ENCODE data around the gene GDF15.

GDF15 gene

GRCh38 chr19:18419195-18419698 lies 33.3 kb downstream of the GDF15 start, which contains the start of gene SSBP4:
SSBP4 (plus strand) TSS chr19:18419398; CDS start chr19:18419649, 251 bp downstream.
- peak; percentile 73 for DNase-seq (ENCODE audit: low read depth)

- no peak for DNase-seq (ENCODE audit: low read depth)
Observed at GRCh38 chr19:18419699-18420460, 33.9 kb downstream of the GDF15 start.

DNA sequence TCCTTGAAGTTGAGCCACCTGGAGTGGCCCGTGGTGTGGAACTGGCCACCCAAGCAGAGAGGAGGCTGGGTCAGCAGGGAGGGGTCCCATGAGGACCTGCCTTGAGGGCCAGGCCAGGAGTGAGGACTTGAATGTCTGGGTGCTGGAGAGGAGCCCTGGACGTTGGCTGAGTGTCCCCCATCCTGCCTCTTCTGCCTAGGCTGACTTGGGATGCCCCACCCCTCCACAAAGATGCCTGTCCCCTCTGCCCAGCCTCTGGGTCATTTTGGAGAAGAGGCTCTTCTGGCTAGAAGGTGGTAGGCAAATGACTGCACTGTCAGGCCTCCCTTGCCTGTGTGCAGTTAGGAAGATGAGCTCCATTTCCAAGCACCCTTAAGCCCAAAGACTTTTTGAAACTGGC lies 35.0 kb downstream of the GDF15 start:
- no peak for DNase-seq (ENCODE audit: low read depth)

GRCh38 chr19:18421371-18421959 lies 35.5 kb downstream of the GDF15 start:
- no peak for DNase-seq (ENCODE audit: low read depth)

DNA sequence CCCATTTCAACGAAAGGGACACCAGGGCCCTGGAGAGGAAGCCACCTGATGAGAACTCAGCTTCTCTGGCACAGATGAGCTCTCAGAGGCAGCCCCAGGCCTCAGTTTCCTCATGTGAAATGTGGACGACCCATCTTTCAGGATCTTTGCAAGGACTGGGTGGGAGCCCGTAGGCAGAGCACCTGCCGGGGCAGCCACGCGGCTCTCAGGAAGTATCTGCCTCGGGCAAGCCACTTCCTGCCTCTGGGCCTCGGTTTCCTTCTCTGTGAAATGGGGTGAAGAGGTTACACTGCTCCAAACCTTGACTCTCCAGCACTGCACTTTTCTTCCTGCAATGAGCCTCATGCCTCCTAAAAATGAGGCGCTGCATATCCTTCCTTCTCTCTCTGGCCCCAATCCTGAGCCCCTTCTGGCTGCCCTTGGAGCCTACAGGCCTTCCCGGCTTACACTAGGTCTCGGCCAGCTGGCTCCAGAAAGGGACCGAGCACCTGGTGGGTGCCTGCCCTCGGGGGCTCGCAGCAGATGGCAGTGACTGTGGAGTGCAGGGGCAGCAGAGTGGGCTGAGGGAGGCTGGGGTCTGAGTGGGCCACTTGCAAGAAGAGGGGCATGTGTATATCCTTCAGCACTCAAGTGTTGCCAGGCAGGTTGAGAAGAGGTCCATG lies 36.7 kb downstream of the GDF15 start:
- no peak for DNase-seq (ENCODE audit: low read depth)

DNA sequence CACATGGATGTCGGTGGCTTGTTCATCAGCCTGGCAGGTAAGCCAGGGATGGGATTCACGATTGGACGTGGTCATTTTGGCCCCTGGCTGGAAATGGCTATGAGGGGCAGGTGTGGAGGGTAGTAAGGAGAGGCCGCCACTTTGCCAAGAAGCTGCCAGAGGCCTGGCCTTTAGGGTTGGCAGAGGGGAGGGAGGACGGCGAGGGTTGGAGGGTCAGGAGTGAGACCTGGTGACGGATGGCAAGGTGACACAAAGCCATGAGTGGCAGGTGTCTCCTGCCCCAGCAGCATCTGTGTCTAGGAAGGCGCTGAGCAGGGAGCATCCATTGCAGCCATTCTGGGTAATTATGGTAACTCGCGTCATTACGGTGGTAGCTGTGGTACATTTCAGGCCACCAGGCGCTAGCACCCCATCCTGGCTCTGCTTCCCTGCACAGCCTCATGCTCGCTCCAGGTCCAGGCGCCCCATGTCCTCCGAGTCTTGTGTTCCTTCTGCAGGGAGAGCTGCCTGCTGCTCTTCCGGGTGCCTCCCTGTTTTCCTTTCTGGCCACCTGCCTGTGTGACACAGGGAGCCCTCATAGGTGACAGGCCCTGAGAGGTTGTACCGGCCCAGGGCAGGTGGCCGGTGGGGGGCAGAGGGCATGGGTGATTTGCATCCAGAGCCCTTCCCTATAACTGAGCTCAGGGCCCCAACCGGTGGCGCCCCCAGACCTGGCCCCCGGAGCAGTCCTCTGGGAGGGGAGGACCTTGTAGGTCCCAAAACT lies 37.5 kb downstream of the GDF15 start:
- no peak for DNase-seq (ENCODE audit: low read depth)

GRCh38 chr19:18424122-18424889 lies 38.3 kb downstream of the GDF15 start:
- no peak for DNase-seq (ENCODE audit: low read depth)

DNA sequence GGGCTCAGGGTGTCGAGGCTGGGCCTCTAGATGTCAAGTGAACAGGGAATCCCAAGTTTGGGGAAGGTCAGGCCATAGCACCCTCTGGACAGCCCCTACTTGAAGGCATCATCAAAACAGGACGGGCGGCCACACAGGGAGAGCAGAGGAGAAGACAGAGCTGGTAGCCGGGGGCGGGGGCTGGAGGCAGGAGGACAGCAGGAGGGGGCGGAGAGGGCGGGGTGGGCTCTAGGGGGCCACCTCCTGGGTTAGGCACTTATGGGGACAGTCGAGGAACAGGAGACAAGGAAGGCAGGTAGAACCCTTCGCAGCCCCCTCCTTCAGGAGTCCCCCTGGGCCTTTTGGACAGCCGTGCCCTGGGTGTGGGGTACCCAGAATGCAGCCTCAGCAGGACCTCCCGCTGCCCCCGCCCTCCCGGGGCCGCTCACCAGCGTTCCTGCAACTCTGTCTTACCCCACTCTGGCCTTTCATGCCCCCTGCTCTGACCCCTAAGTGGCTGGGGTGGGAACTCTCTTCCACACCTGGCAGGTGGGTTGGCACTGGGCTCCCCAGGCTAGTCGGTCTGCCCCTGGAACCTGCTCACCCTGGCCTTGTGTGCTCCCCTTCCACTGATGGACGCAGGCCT lies 39.0 kb downstream of the GDF15 start:
- no peak for DNase-seq (ENCODE audit: low read depth)

DNA sequence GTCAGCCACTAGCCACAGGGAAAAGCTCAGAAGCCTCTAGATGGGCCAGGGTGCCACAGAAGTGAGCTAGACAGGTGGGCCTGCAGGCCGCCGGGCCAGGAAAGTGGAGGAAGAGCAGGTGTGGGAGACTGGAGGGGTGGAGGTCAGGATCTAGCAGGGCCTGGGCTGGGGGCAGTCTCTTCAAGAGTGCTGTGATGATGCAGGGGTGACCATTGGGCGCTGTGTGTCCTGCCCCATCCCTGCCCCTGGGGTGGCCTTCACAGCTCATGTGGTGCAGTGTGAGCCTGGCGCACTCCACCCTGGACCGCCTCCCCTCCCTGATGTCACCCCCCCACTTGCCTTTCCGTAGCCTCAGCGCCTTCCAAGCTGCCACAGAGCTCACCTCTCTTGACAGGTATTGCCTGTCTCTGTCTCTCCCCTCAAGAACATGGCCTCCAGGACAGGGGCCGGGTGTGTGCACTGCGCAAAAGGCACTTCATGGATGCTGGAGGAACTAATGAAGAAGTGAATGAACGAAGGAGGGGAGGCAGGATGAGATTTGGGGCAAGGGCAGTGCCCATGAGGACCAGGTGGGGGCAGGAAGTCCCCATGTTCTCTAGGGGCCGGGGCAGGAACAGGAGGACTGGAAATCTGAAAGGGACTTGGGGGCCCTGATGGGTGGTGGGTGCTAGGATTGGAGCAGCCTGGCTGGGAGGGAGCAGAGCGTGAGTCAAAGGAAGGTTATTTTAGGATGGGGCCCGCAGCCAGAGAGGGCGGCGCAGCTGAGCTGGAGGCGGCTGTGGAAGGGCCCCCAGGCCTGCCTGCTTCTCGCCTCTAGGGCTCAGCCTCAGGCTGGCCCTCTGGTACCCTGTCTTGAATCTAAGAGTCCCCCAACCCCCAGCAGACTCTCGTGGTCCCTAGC lies 39.8 kb downstream of the GDF15 start:
- DNase-seq (ENCODE audit: low read depth): no peak

GRCh38 chr19:18426416-18426767 lies 40.4 kb downstream of the GDF15 start:
- DNase-seq (ENCODE audit: low read depth): no peak

DNA sequence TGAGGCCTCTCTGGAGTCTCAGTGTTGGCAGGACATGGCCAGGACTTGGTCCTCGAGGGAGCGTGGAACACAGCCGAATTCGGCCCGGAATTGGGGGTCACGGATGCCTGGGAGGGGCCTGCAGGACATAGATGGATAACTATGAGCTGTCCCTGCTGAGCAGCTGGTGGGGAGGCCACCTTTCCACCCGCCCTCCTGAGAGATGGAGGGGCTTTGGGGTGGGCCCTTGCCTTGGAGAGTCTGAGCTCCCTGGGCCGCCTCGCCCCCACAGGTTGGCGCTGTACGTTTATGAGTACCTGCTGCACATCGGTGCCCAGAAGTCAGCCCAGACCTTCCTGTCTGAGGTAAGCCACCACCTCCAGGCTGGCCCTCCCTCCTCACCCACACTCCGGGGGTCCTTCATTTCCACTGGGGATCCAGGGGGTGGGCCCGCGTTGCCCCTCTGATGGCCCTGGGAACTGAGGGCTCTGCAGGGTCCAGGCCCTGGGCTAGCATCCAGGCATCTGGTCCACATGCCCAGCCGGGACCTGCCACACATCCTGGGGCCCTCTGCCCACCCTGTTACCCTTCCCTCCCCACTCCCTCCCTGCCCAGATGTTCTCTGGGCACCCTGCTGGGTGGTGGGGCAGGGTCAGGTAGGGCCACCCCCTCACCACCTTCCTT lies 41.3 kb downstream of the GDF15 start:
- DNase-seq (ENCODE audit: low read depth): no peak

- DNase-seq (ENCODE audit: low read depth): no peak
Observed at GRCh38 chr19:18427743-18428113, 41.8 kb downstream of the GDF15 start.

DNA sequence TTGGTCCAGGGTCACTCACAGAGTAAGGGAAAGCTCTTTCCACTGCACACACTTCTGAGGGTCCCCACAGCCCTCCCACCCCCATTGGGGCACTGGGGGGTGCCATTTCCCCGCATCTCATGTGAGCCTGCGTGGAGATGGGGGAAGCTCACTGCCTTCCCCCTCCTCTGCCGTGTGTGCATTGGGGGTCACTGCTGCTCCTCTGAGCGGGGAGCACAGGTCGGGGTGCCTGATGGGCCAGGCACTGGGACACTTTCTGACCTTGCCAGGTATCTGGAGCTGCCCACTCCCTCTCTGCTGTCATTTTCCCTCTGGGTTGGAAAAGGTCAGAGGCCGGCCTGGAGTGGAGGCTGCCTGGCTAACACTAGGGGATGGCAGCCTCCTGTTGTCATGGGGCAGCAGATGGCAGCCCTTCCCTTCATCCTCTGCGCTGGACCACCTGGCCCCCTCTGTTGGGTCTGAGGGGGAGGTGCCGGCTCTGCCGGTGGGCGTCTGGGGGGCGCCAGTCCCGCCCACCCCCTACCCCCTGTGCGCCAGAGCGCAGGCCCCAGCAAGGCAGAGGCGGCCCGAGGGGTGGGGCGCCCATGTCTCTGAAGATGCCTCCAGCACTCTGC lies 42.3 kb downstream of the GDF15 start:
- DNase-seq (ENCODE audit: low read depth): no peak

DNA sequence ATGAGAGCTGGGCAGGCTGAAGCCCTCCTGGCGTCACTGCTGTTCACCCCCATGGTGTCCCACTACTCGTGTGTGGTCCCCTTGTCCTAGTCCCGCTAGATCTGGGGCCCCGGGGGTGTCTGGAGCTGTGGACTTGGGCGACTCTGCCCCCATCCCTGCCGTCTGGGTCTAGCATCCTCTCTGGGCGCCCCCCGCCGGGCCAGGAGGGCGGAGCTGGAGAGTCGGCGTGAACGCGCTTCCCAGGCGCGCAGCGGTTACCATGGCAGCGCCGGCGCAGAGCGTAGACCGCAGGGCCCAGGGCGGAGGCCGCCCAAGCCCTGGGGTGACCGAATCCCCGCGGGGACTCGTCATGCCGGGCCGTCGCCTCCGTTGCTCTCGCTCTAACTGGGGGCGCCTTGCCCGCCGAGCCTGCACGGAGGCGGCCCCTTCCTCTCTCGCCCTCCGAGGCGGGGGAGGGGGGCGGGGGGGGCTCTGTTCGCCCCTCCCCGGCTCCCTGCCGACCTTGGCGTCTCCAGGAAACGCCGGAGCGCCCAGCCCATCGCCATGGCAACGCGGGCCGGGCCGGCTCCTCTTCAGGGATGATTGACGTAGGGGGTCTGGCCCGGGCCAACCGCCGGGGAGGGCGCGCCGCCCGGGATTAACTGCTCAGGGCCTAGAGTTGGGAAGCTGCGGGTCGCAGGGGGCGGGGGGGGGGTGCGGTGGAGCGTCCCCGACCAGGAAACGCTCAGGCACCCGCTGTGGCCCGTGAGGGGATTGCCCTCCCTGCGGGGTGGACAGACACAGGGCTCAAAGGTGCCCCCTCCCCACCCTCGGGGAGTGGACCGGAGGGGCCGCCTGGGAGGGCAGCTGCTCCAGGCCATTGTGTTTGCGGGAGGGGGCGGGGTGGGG lies 43.1 kb downstream of the GDF15 start:
- peak; percentile 79 for DNase-seq (ENCODE audit: low read depth)

- DNase-seq (ENCODE audit: low read depth): no peak
Observed at GRCh38 chr19:18429717-18430416, 43.9 kb downstream of the GDF15 start.

DNA sequence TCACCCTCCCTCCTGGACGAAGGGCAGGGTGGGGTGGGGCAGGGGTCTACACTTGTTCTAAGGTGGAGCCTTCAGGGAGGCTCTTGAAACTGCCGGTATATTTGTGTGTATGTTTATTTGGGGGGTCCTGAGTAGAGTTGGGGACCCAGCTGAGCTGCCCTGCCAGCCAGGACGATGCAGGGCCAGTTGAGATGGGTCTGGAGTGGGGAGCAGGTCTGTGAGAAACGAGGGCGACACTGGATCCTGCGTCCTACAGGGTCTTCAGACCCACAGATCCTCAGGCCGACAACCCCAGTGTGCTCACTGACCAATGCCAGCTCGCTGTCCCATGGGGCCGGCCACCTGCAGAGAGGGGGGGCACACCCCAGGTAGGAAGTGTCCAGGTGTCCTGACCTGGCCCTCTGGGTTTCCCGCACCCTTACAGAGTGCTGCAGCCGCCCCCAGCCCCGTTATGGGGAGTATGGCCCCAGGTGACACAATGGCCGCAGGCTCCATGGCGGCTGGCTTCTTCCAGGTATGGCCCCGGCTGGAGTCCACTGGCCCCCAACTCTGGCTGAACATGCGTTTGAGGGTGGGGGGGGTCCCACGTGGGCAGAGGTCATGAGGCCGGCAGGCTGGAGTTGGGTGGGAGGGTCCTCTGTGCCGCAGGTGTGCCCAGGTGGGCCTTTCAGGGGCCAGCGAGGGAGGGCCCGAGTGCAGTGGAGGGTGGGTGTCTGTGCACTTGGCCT lies 44.6 kb downstream of the GDF15 start:
- no peak for DNase-seq (ENCODE audit: low read depth)
